Suprapubic skin (tissue), 2 donors: ENCODE data around the gene PCDHGB2.

Experiments used
- EP300 ChIP-seq: sonication (generic); formaldehyde crosslinking; IDR thresholded peaks from one replicate; pipeline ENCODE4 v1.6.1; 2017; ENCODE audit warnings: antibody characterized with exemption
- POLR2A ChIP-seq, 2 donors: fragments of 450-650 bp; IDR thresholded peaks; one replicate each; pipeline ENCODE4 v1.6.1; 2017; ENCODE audit warnings: antibody characterized with exemption in 2 of 2, mild to moderate bottlenecking in 2 of 2, moderate library complexity in 2 of 2

- TF ChIP-seq POLR2A (IDR thresholded peaks at IDR 0.05) (no peak), EP300 (no peak)
Measured at GRCh38 chr5:141328231-141328630, 31.6 kb upstream of the PCDHGB2 start.
